DND-41 (cell line): ENCODE data around the gene PTPRN2.

Experiments
- ATAC-seq: fragments of 200-7000 bp; cut with Tn5 transposase; 3 replicates; pipeline ENCODE4 v1.9.1; 2021; ENCODE audit warnings: low read depth; ENCODE audit not compliant: insufficient read depth
- DNase-seq: peaks from one replicate; pipeline ENCODE4 v3.0.0-alpha.2; 2020
- H2AFZ ChIP-seq: 2 replicates; pipeline ENCODE4 v1.6.0; 2012; ENCODE audit warnings: low read depth, low read length
- H3K27ac ChIP-seq: 2 replicates; pipeline ENCODE4 v1.5.1; 2012; ENCODE audit warnings: low read length, inconsistent platforms
- H3K27me3 ChIP-seq: fragments of 200-600 bp; sonication (generic); 2 replicates; pipeline ENCODE4 v1.6.0; 2012; ENCODE audit warnings: low read length, mild to moderate bottlenecking, inconsistent platforms; ENCODE audit not compliant: insufficient read depth, poor library complexity
- H3K36me3 ChIP-seq: 2 replicates; pipeline ENCODE4 v1.5.1; 2012; ENCODE audit warnings: low read length, inconsistent platforms; ENCODE audit not compliant: insufficient read depth
- H3K4me1 ChIP-seq: 2 replicates; pipeline ENCODE4 v1.5.1; 2012; ENCODE audit warnings: mild to moderate bottlenecking, low read length; ENCODE audit not compliant: insufficient read depth
- H3K4me2 ChIP-seq: 2 replicates; pipeline ENCODE4 v1.6.0; 2012; ENCODE audit warnings: mild to moderate bottlenecking, moderate library complexity, low read length, inconsistent platforms; ENCODE audit not compliant: insufficient read depth
- H3K4me3 ChIP-seq, 2 experiments: fragments of 200-600 bp in 1 of 2; shearing (Covaris generic) in 1 of 2; 2 replicates each; pipeline ENCODE4 v1.5.1; 2012 to 2016; ENCODE audit warnings: inconsistent platforms in 2 of 2, low read length in 2 of 2, mild to moderate bottlenecking in 2 of 2, low read depth in 1 of 2, moderate library complexity in 1 of 2
- H3K79me2 ChIP-seq: 2 replicates; pipeline ENCODE4 v1.6.0; 2012; ENCODE audit warnings: low read length, inconsistent platforms; ENCODE audit not compliant: insufficient read depth
- H3K9ac ChIP-seq: 2 replicates; pipeline ENCODE4 v1.6.0; 2012; ENCODE audit warnings: low read depth, mild to moderate bottlenecking, inconsistent platforms, low read length, moderate library complexity
- H3K9me3 ChIP-seq: 2 replicates; pipeline ENCODE4 v1.5.1; 2012; ENCODE audit warnings: low read length, moderate library complexity, mild to moderate bottlenecking, inconsistent platforms; ENCODE audit not compliant: insufficient read depth, severe bottlenecking
- H4K20me1 ChIP-seq: 2 replicates; pipeline ENCODE4 v1.6.0; 2012; ENCODE audit warnings: low read length; ENCODE audit not compliant: insufficient read depth
- EZH2 ChIP-seq: IDR thresholded peaks from 3 replicates; pipeline ENCODE4 v1.6.1; 2012; ENCODE audit warnings: borderline replicate concordance, low read depth, mild to moderate bottlenecking, moderate library complexity, low read length, inconsistent platforms; ENCODE audit not compliant: severe bottlenecking
- TF ChIP-seq, protein P1 (sequence below): IDR thresholded peaks from 2 replicates; pipeline ENCODE4 v1.5.1; 2012; ENCODE audit warnings: borderline replicate concordance, low read length, moderate library complexity, mild to moderate bottlenecking; ENCODE audit not compliant: poor library complexity, severe bottlenecking; ENCODE audit errors: extremely low read depth

PTPRN2 gene

DNA sequence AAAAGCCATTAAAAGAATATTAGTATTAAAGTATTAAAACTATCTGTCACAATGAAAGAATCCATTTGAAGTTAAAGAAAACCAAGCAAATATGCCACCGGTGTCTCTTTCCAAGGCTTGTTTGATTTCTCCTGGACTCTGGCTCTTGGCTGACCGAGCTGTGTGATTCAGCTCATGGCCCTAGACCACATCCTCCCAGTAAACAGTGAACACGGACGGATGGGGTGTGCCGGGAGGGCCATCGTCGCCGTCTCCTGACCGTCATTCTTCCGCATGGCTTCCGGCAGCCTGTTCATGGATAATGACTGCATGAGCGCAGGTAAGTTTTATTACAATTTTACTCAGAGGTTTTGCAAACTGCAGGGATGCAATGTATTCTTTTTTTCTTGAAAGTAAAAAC is 1032.3 kb downstream of the PTPRN2 start:
- DNase-seq (no peak), ATAC-seq (no peak)
- no peaks in the 10 kb centered on the region for H3K9me3 ChIP-seq
- peaks cover 27% of the 10 kb centered on the region for H4K20me1 ChIP-seq
- TF ChIP-seq EZH2 = no peak
- TF ChIP-seq, protein P1, sequence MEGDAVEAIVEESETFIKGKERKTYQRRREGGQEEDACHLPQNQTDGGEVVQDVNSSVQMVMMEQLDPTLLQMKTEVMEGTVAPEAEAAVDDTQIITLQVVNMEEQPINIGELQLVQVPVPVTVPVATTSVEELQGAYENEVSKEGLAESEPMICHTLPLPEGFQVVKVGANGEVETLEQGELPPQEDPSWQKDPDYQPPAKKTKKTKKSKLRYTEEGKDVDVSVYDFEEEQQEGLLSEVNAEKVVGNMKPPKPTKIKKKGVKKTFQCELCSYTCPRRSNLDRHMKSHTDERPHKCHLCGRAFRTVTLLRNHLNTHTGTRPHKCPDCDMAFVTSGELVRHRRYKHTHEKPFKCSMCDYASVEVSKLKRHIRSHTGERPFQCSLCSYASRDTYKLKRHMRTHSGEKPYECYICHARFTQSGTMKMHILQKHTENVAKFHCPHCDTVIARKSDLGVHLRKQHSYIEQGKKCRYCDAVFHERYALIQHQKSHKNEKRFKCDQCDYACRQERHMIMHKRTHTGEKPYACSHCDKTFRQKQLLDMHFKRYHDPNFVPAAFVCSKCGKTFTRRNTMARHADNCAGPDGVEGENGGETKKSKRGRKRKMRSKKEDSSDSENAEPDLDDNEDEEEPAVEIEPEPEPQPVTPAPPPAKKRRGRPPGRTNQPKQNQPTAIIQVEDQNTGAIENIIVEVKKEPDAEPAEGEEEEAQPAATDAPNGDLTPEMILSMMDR = no peak
- H3K4me3 ChIP-seq = no peak overlapping the region
- no peak overlapping the region for H2AFZ ChIP-seq
- peaks cover 79% of the 10 kb centered on the region for H3K36me3 ChIP-seq
- H3K79me2 ChIP-seq = no peaks in the 10 kb centered on the region
- no peaks in the 10 kb centered on the region for H3K27me3 ChIP-seq
- H3K4me1 ChIP-seq = no peaks in the 10 kb centered on the region
- no peak overlapping the region for H3K4me2 ChIP-seq
- H3K27ac ChIP-seq = no peak overlapping the region
- H3K9ac ChIP-seq = no peak overlapping the region

- no peak overlapping the region for H3K9ac ChIP-seq
- ATAC-seq = no peak
- H3K4me2 ChIP-seq = no peak overlapping the region
- no peak overlapping the region for H3K27ac ChIP-seq
- H3K4me3 ChIP-seq = no peak overlapping the region
- no peaks in the 10 kb centered on the region for H3K4me1 ChIP-seq
- no peak for DNase-seq
- no peak for TF ChIP-seq EZH2
- TF ChIP-seq, protein P1 = no peak
- H2AFZ ChIP-seq = no peak overlapping the region
- peaks cover 22% of the 10 kb centered on the region for H4K20me1 ChIP-seq
- no peaks in the 10 kb centered on the region for H3K9me3 ChIP-seq
- no peaks in the 10 kb centered on the region for H3K27me3 ChIP-seq
- peaks cover 79% of the 10 kb centered on the region for H3K36me3 ChIP-seq
- H3K79me2 ChIP-seq = no peaks in the 10 kb centered on the region
Observed at GRCh38 chr7:157554393-157555238, 1033.0 kb downstream of the PTPRN2 start.

DNA sequence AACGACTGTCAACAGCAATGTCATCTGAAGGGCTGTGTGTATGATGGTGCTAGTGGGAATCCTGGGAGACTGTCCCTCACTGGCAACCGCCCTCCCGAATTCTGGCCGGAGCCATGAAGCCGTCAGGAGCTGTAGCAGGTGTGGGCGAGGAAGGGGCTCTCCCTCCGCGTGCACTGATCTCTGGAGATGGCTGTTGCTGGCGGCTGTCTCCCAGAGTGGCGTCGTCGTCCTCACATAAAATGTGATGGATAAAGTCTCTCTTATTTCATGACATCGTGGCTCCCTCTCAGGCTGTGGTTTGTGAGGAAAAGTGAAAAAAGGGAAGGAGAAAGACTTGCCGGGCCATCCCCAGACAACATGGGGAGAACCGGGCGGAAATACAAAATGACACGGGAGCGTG is 1034.4 kb downstream of the PTPRN2 start:
- Histone ChIP-seq H3K9ac (no peak overlapping the region), H2AFZ (no peak overlapping the region), H3K36me3 (peaks cover 83% of the 10 kb centered on the region), H3K27ac (no peak overlapping the region), H3K79me2 (no peaks in the 10 kb centered on the region), H3K9me3 (no peaks in the 10 kb centered on the region), H4K20me1 (peaks cover 18% of the 10 kb centered on the region), H3K4me1 (no peaks in the 10 kb centered on the region), H3K27me3 (no peaks in the 10 kb centered on the region), H3K4me3 (no peak overlapping the region), H3K4me2 (no peak overlapping the region)
- no peak for ATAC-seq
- DNase-seq = no peak
- TF ChIP-seq EZH2 = no peak
- TF ChIP-seq, protein P1 = no peak
